ENCODE data around the gene KRT3. TPM values are rescaled to one million over a fixed set of nuclear protein-coding genes. Genes with fewer than 3 reads are reported as not detected.

KRT3 gene
- total RNA-seq = not detected
- long read RNA-seq = 0 reads

DNA sequence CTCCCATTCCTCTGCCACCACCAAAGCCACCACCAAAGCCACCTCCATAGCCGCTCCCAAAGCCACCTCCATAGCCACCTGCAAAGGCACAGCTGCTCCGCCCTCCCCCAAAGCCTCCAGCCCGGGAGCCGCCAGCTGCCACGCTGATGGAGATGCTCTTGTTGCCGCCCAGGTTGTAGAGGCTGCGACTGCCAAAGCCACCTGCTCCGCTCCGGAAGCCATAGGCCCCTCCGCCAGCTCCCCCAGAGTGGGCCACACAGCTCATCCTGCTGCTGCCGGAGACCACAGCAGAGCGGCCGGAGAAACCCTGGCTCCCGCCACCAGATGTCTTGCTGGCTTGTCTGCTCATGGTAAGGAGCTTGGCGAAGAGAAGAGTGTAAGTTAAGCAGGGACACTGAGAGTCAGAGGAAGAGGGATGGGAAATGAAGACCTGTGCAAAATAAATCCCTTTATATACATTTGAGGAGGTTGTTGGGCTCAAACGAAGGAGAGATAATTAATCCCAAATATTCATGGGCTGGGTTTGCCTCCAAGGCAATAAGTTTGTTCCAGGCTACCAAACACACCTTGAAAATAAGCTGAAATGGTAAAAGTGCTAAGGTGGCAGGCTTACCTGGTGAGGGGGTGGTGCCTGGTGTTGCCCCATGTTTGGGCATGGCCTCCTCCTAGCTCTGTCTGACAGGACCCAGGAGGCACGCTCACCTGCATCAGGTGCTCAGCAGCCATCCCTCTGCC lies at the start of gene KRT3:
Gene KRT3 (minus strand): TSS at position 424 of the 735 bp plus-strand sequence. CDS start 75 bp downstream, at position 349.
- intact Hi-C loops (cut with DNase I) = no loop called here
- no peak for DNase-seq (ENCODE audit: low spot score)

DNA sequence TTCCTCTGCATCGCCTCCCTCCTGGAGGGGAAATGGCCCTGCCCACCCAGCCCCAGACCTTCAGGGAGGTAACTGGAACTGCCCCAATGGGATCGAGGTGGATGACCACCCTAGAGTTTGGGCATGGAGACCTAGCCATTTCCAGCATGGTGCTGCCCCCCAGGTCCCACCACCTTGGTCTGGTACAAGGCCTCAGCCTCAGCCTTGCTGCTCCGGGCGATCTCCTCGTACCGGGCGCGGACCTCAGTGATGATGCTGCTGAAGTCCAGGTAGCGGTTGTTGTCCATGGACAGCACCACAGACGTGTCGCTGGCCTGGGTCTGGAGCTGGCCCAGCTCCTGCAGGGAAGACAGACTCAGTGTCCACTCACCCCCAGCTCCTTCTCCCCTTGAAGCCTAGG lies 48.5 kb upstream of the KRT3 start:
- intact Hi-C loops (cut with DNase I) = no loop called here
- DNase-seq (ENCODE audit: low spot score) = no peak

- DNase-seq (ENCODE audit: low spot score) = no peak
- intact Hi-C loops (cut with DNase I) = no loop called here
Measured at GRCh38 chr12:52839436-52840105, 43.7 kb upstream of the KRT3 start.

- DNase-seq (ENCODE audit: low spot score) = no peak
- intact Hi-C loops (cut with DNase I) = no loop called here
Measured at GRCh38 chr12:52838609-52839435, 42.9 kb upstream of the KRT3 start.

- no peak for DNase-seq (ENCODE audit: low spot score)
- intact Hi-C loops (cut with DNase I) = no loop called here
Measured at GRCh38 chr12:52837781-52838608, 42.1 kb upstream of the KRT3 start.

GRCh38 chr12:52837413-52837741 lies 41.5 kb upstream of the KRT3 start:
- intact Hi-C loops (cut with DNase I) = no loop called here
- DNase-seq (ENCODE audit: low spot score) = no peak

DNA sequence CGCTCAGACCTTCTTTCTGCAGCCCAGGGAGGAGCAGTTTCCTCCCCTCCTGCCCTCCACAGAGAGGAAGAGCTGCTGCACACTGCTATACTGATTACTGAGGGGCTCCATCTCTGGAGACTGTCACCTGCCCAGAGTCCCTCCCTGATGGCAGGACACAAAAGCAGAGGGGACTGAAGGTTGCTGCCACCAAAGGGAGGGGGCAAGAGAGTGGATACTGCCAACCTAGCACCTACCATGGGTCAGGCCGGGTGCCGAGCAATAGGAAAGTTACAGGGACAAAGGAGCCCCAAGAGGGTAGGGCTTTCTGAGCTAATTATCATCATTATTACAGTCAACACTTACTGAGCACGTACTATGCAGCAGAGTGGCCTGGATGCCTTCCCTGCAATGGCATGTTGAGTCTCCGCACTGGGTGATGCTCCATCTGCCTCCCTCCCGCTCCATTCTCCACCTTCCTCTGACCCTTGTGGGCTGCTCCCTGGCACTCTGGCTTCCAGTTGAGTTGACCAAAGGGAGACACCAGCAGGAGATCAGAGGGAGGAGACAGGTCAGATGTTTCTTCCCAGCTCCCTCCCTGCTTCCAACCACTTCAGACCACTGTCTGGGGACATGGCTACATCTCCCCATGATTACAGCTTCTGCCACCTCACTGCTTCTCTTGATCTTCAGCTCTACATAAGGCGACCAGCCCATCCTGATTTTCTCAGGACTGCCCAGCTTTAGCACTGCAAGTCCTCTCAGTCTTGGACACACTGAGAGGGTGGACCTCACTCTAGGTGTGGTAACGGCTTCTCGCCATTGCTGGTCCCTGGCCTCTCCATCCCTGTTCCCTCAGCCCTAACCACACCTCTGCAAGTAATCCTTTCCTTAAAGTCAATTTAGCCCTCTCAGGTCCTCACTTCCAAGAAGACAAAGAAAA lies 40.8 kb upstream of the KRT3 start:
- no peak for DNase-seq (ENCODE audit: low spot score)
- intact Hi-C loops (cut with DNase I) = no loop called here

DNA sequence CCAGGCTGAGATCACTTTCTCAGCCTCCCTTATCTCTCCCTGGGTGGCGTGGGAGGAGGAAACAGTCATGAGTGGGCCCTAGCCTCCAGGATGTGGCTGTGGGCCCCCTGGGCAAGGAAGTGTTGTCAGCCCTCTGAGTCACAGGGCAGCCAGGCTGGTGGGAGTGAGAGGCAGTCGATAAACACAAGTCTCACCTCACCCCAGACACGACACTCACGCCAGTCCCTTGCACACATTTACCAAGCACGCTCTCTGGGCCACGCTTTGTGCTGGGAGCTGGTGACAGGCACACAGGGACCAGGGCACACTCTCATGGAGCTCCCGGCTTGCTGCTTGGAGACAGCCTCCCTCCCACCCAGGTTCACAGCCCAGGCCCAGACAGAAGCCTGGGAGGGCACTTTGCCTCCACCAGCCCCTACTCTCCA lies 40.1 kb upstream of the KRT3 start:
- DNase-seq (ENCODE audit: low spot score) = no peak
- intact Hi-C loops (cut with DNase I) = no loop called here

DNA sequence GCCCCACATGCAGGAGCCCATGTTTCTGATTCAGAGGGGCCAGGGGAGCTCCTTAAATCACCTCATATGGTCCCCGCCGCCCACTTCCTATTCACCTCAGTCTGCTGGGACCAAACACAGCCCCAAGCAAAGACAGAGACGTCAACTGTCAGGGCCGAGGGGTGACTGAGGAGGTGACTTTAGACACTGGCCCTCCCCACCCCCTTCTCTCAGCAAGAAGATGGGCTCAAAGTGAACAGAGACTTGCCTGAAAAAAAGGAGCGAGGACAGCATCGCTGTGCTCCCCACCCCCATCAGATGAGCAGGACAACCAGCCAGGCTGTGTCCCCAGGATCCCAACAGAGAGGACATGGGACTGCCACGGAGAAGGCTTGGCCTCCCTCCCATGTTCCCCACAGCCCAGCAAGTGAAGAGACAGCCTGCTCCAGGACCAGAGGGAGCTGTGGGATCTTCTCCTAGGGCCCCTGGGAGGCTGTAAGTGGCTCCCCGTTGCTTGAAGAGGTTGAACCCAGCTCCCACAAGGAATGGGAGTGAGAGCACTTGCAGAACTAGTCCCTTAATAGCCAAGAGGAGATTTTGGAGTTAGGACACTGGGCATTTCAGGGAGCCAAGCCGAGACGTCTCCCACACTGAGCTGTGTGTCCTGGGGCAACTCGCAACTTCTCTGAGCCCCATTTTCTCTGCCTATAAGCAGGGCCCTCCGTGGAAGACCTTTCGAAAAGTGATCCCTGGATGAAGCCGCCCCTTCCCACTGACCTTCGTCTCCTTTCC lies 39.5 kb upstream of the KRT3 start:
- intact Hi-C loops (cut with DNase I) = no loop called here

GRCh38 chr12:52834727-52835001 lies 38.7 kb upstream of the KRT3 start:
- intact Hi-C loops (cut with DNase I) = no loop called here
- DNase-seq (ENCODE audit: low spot score) = no peak

More for the DNA sequence above, 39.5 kb upstream of the KRT3 start:
- DNase-seq (ENCODE audit: low spot score) = no peak

- DNase-seq (ENCODE audit: low spot score) = no peak
- intact Hi-C loops (cut with DNase I) = no loop called here
Measured at GRCh38 chr12:52833922-52834726, 38.2 kb upstream of the KRT3 start, which contains the start of gene KRT79. Gene KRT79 (minus strand): TSS chr12:52834311. CDS start chr12:52834260, 51 bp downstream.

DNA sequence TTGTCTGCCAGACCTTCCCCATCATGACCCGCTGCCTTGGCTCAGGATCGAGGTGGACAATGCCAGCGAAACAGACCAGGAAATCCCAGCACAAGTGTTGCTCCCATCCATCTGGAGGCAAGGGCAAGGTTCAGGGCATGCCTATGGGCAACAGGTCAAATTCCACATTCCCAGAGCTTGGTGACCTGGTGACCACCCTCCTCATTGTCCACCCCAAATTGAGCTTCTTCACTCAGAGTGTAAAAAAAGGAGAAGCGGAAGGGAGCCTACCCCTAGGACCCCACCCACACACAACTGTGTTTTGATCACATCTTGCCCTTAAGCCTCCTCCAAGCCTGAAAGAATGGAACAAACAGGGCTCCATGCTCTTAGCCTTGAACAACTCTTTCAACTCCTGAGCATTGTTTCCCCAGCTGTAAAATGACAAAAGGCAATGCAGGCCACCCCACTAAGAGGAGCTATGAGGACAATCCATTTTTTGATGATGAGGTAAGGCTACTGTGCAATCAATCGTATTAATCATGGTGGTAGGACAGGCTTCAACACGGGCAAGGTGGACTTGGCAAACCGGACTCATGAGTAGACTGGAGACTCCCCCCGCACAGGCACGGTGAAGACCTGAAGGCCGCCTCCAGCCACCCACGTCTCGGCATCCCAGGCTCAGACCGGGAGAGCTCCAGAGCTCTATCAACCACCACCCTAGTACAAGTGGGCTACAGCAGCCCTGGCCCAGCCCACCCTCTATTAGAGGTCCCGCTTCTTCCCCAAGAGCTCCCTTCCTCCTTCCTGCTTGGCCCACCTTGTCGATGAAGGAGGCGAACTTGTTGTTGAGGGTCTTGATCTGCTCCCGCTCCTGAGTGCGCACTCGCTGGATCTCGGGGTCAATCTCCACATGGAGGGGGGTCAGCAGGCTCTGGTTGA lies 37.3 kb upstream of the KRT3 start:
- DNase-seq (ENCODE audit: low spot score) = no peak
- intact Hi-C loops (cut with DNase I) = no loop called here

GRCh38 chr12:52832451-52832850 lies 36.5 kb upstream of the KRT3 start:
- intact Hi-C loops (cut with DNase I) = no loop called here
- DNase-seq (ENCODE audit: low spot score) = no peak

GRCh38 chr12:52831251-52831650 lies 35.3 kb upstream of the KRT3 start:
- DNase-seq (ENCODE audit: low spot score) = no peak
- intact Hi-C loops (cut with DNase I) = no loop called here

DNA sequence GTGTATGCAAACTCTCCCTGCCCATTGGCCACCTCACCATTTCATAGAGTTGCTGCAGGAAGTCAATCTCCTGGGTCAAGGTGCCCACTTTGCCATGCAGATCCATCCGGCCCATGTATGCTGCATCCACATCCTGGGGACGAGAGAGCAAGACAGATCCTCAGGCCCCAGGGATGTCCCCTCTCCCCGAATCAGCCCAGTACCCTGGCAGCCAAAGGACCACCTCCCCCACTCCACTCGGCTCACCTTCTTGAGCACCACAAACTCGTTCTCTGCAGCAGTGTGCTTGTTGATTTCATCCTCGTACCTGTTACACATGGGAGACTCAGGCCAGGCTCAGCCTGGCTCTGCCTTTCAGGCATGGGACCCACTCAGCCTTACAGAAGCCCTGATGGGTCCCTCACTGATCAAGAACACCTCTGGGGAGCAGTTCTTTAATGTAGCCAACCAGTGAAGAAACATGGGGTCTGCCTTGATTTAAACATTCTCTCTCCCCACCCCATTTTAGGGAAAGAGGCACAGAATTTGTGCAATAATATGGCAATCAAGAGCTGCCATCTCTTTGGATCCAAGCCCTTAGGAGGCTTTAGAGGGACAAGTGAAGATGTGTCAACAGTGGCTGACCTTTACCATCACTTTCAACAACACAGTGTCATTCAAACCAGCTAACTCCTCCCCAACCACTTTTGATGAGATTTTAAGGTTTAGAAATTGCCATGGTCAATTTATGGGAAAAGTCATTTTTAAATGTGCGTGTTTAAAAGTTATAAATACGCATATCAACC lies 34.3 kb upstream of the KRT3 start:
- intact Hi-C loops (cut with DNase I) = no loop called here

More for the DNA sequence above, 34.3 kb upstream of the KRT3 start:
- no peak for DNase-seq (ENCODE audit: low spot score)
